Astrocyte (in vitro differentiated cells and primary cell): ENCODE data around the gene GIPC2.

Source experiments
- EZH2 ChIP-seq: IDR thresholded peaks from 2 replicates; pipeline ENCODE4 v1.6.1; 2012; ENCODE audit warnings: mild to moderate bottlenecking, low read length, inconsistent platforms; ENCODE audit not compliant: insufficient read depth
- TF ChIP-seq, protein P1 (sequence below): IDR thresholded peaks from 2 replicates; pipeline ENCODE4 v1.5.1; 2011; ENCODE audit warnings: low read depth, mild to moderate bottlenecking, inconsistent platforms, low read length, moderate library complexity; ENCODE audit not compliant: insufficient read depth

DNA sequence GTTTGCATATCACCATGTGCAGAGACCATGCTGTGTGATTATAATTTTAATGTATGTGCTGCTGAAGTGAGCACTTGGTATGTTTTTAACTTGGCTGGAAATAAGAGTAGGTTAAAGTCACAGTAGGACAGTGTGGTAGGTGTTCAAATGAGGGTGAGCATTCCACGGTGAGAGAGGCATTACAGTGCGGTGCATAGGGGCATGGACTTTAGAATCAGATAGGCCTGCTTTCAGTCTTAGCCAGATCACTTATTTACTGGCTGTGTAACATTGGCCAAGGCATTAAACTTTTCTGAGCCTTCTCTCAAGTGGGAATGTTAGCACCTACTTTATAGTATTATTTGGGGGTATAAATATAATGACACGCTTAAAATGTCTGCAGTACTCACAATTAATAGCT, 43.2 kb downstream of the GIPC2 start:
- no peak for TF ChIP-seq EZH2
- TF ChIP-seq, protein P1, sequence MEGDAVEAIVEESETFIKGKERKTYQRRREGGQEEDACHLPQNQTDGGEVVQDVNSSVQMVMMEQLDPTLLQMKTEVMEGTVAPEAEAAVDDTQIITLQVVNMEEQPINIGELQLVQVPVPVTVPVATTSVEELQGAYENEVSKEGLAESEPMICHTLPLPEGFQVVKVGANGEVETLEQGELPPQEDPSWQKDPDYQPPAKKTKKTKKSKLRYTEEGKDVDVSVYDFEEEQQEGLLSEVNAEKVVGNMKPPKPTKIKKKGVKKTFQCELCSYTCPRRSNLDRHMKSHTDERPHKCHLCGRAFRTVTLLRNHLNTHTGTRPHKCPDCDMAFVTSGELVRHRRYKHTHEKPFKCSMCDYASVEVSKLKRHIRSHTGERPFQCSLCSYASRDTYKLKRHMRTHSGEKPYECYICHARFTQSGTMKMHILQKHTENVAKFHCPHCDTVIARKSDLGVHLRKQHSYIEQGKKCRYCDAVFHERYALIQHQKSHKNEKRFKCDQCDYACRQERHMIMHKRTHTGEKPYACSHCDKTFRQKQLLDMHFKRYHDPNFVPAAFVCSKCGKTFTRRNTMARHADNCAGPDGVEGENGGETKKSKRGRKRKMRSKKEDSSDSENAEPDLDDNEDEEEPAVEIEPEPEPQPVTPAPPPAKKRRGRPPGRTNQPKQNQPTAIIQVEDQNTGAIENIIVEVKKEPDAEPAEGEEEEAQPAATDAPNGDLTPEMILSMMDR, result no peak
